HG03432 (cell line): ENCODE measurements around the gene PAK1.
"Not testable (repeated sequence)": the region's sequence is repeated elsewhere in the genome, so short reads cannot be mapped to it uniquely, and the experiment has no call there.

Experiments used
- ATAC-seq: cut with Tn5 transposase; IDR thresholded peaks from one replicate; pipeline ENCODE4 v1.9.1; 2021; ENCODE audit warnings: mild to moderate bottlenecking, moderate library complexity; ENCODE audit not compliant: unreplicated experiment

The PAK1 gene

GRCh38 chr11:77473801-77474683 lies at the start of gene PAK1:
Gene PAK1 (minus strand): TSS chr11:77474094. CDS start chr11:77392520, 81,574 bp downstream.
- ATAC-seq = peak; percentile 70

- ATAC-seq = no peak
Measured at GRCh38 chr11:77522215-77522614, 48.3 kb upstream of the PAK1 start.

- ATAC-seq = no peak
Measured at GRCh38 chr11:77519847-77520246, 46.0 kb upstream of the PAK1 start.

- ATAC-seq = no peak
Measured at GRCh38 chr11:77518471-77518870, 44.6 kb upstream of the PAK1 start.

GRCh38 chr11:77517753-77518152 lies 43.9 kb upstream of the PAK1 start:
- no peak for ATAC-seq

- ATAC-seq = no peak
Measured at GRCh38 chr11:77517226-77517625, 43.3 kb upstream of the PAK1 start.

- no peak for ATAC-seq
Measured at GRCh38 chr11:77515483-77515882, 41.6 kb upstream of the PAK1 start.

- ATAC-seq = no peak
Measured at GRCh38 chr11:77515063-77515462, 41.2 kb upstream of the PAK1 start.

- ATAC-seq = no peak
Measured at GRCh38 chr11:77512092-77512491, 38.2 kb upstream of the PAK1 start.

GRCh38 chr11:77510851-77511250 lies 37.0 kb upstream of the PAK1 start:
- no peak for ATAC-seq

- no peak for ATAC-seq
Measured at GRCh38 chr11:77510095-77510494, 36.2 kb upstream of the PAK1 start.

GRCh38 chr11:77508019-77508418 lies 34.1 kb upstream of the PAK1 start:
- ATAC-seq = no peak

GRCh38 chr11:77506857-77507256 lies 33.0 kb upstream of the PAK1 start:
- ATAC-seq = no peak

GRCh38 chr11:77505956-77506355 lies 32.1 kb upstream of the PAK1 start:
- ATAC-seq = no peak

GRCh38 chr11:77503006-77503405 lies 29.1 kb upstream of the PAK1 start:
- no peak for ATAC-seq

- no peak for ATAC-seq
Measured at GRCh38 chr11:77502346-77502905, 28.5 kb upstream of the PAK1 start.

GRCh38 chr11:77501758-77502157 lies 27.9 kb upstream of the PAK1 start:
- no peak for ATAC-seq

- ATAC-seq = no peak
Measured at GRCh38 chr11:77497368-77497767, 23.5 kb upstream of the PAK1 start.

GRCh38 chr11:77495526-77495925 lies 21.6 kb upstream of the PAK1 start:
- no peak for ATAC-seq

- not testable (repeated sequence) for ATAC-seq
Measured at GRCh38 chr11:77490035-77490434, 16.1 kb upstream of the PAK1 start.

GRCh38 chr11:77487790-77488189 lies 13.9 kb upstream of the PAK1 start:
- ATAC-seq = no peak

- ATAC-seq = no peak
Measured at GRCh38 chr11:77479746-77480352, 6.0 kb upstream of the PAK1 start.
